ENCODE data around the gene CTSF.
"Not testable (repeated sequence)": the region's sequence is repeated elsewhere in the genome, so short reads cannot be mapped to it uniquely, and the experiment has no call there.

Gene CTSF

GRCh38 chr11:66607126-66607834 is 38.9 kb upstream of the CTSF start:
- TF ChIP-seq, protein P1, sequence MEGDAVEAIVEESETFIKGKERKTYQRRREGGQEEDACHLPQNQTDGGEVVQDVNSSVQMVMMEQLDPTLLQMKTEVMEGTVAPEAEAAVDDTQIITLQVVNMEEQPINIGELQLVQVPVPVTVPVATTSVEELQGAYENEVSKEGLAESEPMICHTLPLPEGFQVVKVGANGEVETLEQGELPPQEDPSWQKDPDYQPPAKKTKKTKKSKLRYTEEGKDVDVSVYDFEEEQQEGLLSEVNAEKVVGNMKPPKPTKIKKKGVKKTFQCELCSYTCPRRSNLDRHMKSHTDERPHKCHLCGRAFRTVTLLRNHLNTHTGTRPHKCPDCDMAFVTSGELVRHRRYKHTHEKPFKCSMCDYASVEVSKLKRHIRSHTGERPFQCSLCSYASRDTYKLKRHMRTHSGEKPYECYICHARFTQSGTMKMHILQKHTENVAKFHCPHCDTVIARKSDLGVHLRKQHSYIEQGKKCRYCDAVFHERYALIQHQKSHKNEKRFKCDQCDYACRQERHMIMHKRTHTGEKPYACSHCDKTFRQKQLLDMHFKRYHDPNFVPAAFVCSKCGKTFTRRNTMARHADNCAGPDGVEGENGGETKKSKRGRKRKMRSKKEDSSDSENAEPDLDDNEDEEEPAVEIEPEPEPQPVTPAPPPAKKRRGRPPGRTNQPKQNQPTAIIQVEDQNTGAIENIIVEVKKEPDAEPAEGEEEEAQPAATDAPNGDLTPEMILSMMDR (IDR thresholded peaks at IDR 0.05; ENCODE audit: insufficient read depth, low read length): no peak
- TF ChIP-seq GABPA (IDR thresholded peaks at IDR 0.05; ENCODE audit: low read depth): no peak
- TF ChIP-seq SPI1 (IDR thresholded peaks at IDR 0.05; ENCODE audit: borderline replicate concordance, low read depth): no peak
- no peak for TF ChIP-seq POLR2AphosphoS5 (IDR thresholded peaks at IDR 0.05; ENCODE audit: low read depth)
- TF ChIP-seq, protein P2, sequence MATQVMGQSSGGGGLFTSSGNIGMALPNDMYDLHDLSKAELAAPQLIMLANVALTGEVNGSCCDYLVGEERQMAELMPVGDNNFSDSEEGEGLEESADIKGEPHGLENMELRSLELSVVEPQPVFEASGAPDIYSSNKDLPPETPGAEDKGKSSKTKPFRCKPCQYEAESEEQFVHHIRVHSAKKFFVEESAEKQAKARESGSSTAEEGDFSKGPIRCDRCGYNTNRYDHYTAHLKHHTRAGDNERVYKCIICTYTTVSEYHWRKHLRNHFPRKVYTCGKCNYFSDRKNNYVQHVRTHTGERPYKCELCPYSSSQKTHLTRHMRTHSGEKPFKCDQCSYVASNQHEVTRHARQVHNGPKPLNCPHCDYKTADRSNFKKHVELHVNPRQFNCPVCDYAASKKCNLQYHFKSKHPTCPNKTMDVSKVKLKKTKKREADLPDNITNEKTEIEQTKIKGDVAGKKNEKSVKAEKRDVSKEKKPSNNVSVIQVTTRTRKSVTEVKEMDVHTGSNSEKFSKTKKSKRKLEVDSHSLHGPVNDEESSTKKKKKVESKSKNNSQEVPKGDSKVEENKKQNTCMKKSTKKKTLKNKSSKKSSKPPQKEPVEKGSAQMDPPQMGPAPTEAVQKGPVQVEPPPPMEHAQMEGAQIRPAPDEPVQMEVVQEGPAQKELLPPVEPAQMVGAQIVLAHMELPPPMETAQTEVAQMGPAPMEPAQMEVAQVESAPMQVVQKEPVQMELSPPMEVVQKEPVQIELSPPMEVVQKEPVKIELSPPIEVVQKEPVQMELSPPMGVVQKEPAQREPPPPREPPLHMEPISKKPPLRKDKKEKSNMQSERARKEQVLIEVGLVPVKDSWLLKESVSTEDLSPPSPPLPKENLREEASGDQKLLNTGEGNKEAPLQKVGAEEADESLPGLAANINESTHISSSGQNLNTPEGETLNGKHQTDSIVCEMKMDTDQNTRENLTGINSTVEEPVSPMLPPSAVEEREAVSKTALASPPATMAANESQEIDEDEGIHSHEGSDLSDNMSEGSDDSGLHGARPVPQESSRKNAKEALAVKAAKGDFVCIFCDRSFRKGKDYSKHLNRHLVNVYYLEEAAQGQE (IDR thresholded peaks at IDR 0.05; ENCODE audit: insufficient replicate concordance, low read depth): no peak
- Histone ChIP-seq H3K27me3 (ENCODE audit: insufficient read depth, poor library complexity, severe bottlenecking) (no peaks in the 10 kb centered on the region), H3K4me3 (replicated peaks; ENCODE audit: insufficient read depth, low read length) (no peak overlapping the region), H3K27ac (replicated peaks) (no peak overlapping the region)
- DNase-seq (ENCODE audit: low read depth in 1 of 2, low spot score in 1 of 2): no peak

- H3K27me3 ChIP-seq (ENCODE audit: insufficient read depth, poor library complexity, severe bottlenecking); H3K27ac ChIP-seq (replicated peaks); DNase-seq (ENCODE audit: low read depth in 1 of 2, low spot score in 1 of 2); H3K4me3 ChIP-seq (replicated peaks; ENCODE audit: insufficient read depth, low read length): not testable (repeated sequence)
Measured at GRCh38 chr11:66606608-66607007, 38.2 kb upstream of the CTSF start.

- TF ChIP-seq GABPA (IDR thresholded peaks at IDR 0.05; ENCODE audit: low read depth) (no peak), POLR2AphosphoS5 (IDR thresholded peaks at IDR 0.05; ENCODE audit: low read depth) (no peak), SPI1 (IDR thresholded peaks at IDR 0.05; ENCODE audit: borderline replicate concordance, low read depth) (no peak)
- TF ChIP-seq, protein P1 (IDR thresholded peaks at IDR 0.05; ENCODE audit: insufficient read depth, low read length): no peak
- TF ChIP-seq, protein P2 (IDR thresholded peaks at IDR 0.05; ENCODE audit: insufficient replicate concordance, low read depth): no peak
- no peak overlapping the region for H3K4me3 ChIP-seq (replicated peaks; ENCODE audit: insufficient read depth, low read length)
- no peak for DNase-seq (ENCODE audit: low read depth in 1 of 2, low spot score in 1 of 2)
- no peak overlapping the region for H3K27ac ChIP-seq (replicated peaks)
- H3K27me3 ChIP-seq (ENCODE audit: insufficient read depth, poor library complexity, severe bottlenecking): no peaks in the 10 kb centered on the region
Measured at GRCh38 chr11:66604155-66604554, 35.7 kb upstream of the CTSF start.

- no peak for DNase-seq (ENCODE audit: low read depth in 1 of 2, low spot score in 1 of 2)
- TF ChIP-seq, protein P1 (IDR thresholded peaks at IDR 0.05; ENCODE audit: insufficient read depth, low read length): no peak
- TF ChIP-seq POLR2AphosphoS5 (IDR thresholded peaks at IDR 0.05; ENCODE audit: low read depth) (no peak), GABPA (IDR thresholded peaks at IDR 0.05; ENCODE audit: low read depth) (no peak), SPI1 (IDR thresholded peaks at IDR 0.05; ENCODE audit: borderline replicate concordance, low read depth) (no peak)
- TF ChIP-seq, protein P2 (IDR thresholded peaks at IDR 0.05; ENCODE audit: insufficient replicate concordance, low read depth): no peak
- no peak overlapping the region for H3K4me3 ChIP-seq (replicated peaks; ENCODE audit: insufficient read depth, low read length)
- no peak overlapping the region for H3K27ac ChIP-seq (replicated peaks)
- H3K27me3 ChIP-seq (ENCODE audit: insufficient read depth, poor library complexity, severe bottlenecking): no peaks in the 10 kb centered on the region
Measured at GRCh38 chr11:66603072-66603471, 34.7 kb upstream of the CTSF start.

Measured in HL-60 (cell line).